Skeletal muscle tissue (tissue), 5 donors: ENCODE data around the gene KRI1. TPM values are rescaled to one million over a fixed set of nuclear protein-coding genes. Genes with fewer than 3 reads are reported as not detected.

Source experiments
- H3K27ac ChIP-seq: one replicate; pipeline ENCODE4 v1.7.0; 2013; ENCODE audit warnings: mild to moderate bottlenecking, low read depth, low read length, inconsistent platforms
- H3K27me3 ChIP-seq, 3 donors: one replicate each; pipeline ENCODE4 v1.7.0; 2013; ENCODE audit warnings: low read length in 3 of 3; ENCODE audit not compliant: control insufficient read depth in 3 of 3, insufficient read depth in 3 of 3
- H3K36me3 ChIP-seq, 3 donors: one replicate each; pipeline ENCODE4 v1.7.0; 2013; ENCODE audit warnings: low read length in 3 of 3; ENCODE audit not compliant: control insufficient read depth in 3 of 3, insufficient read depth in 3 of 3
- H3K4me1 ChIP-seq, 3 donors: one replicate each; pipeline ENCODE4 v1.7.0; 2013; ENCODE audit warnings: low read length in 3 of 3, mild to moderate bottlenecking in 3 of 3; ENCODE audit not compliant: control insufficient read depth in 3 of 3, insufficient read depth in 3 of 3
- H3K4me3 ChIP-seq, 3 donors: one replicate each; pipeline ENCODE4 v1.7.0; 2013; ENCODE audit warnings: low read length in 3 of 3
- H3K9ac ChIP-seq, 3 donors: one replicate each; pipeline ENCODE4 v1.7.0; 2013; ENCODE audit warnings: low read length in 3 of 3, mild to moderate bottlenecking in 3 of 3, moderate library complexity in 2 of 3, low read depth in 1 of 3
- H3K9me3 ChIP-seq, 3 donors: one replicate each; pipeline ENCODE4 v1.7.0; 2013; ENCODE audit warnings: low read length in 3 of 3; ENCODE audit not compliant: control insufficient read depth in 3 of 3
- small RNA-seq: library from RNA; depleted of rRNA; stranded (forward); fragments of <200 nt; gene quantifications from one replicate; pipeline ENCODE3, GENCODE V24; 2014
- total RNA-seq: library from RNA; depleted of rRNA; stranded (reverse); fragments of >200 nt; gene quantifications from one replicate; pipeline ENCODE4 v1.2.3, GENCODE V29; 2014
- donor health status: Osteomylitis.

KRI1 gene
- total RNA-seq, 1 donor from 2014 or later: 5.2 TPM

DNA sequence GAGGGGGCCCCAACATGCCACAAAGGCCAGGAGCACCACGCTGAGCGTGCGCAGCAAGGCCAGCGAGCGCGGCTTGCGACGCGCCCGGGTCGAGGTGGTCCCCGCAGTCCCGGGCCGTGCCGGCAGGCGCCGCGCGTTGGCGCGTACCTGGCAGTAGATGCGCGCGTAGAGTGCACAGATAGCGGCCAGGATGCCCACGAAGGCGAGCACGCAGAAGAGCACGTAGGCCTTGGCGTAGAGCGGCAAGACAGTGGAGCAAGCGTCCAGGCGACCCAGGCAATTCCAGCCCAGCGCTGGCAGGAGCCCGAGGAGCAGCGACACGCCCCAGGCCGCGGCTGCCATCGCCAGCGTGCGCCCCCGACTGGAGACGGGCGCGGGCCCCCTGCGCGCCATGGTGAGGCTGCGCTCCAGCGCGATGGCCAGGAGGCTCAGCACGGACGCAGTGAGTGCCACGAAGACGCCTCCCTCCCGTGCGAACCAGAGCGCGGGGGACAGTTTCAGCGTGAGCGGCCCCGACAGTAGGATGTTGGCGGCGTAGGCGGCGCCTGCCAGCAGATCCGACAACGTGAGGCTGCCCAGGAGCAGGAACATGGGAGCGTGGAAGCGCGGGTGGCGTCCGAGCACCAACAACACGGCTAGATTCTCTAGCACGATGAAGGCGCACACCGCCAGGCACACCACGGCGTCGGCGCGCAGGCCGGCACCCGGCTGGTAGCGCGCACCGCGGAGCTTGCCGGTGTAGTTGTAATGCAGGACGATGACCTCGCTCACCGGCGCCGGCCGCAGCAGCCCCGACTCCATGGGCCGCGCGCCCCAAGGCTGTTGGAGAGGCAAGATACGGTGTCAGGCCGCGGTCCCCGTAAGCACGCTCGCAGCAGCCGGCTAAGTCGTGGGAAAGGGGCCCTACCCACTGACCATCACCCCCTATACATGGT, 51.3 kb downstream of the KRI1 start:
- Histone ChIP-seq H3K9me3 (no peaks in the 10 kb centered on the region), H3K36me3 (no peaks in the 10 kb centered on the region), H3K9ac (no peak overlapping the region), H3K4me3 (no peak overlapping the region), H3K4me1 (peaks cover 0 to 16% (median 12%) of the 10 kb centered on the region in 3 donors), H3K27ac (no peak overlapping the region), H3K27me3 (peaks cover 70 to 79% (median 78%) of the 10 kb centered on the region in 3 donors)

DNA sequence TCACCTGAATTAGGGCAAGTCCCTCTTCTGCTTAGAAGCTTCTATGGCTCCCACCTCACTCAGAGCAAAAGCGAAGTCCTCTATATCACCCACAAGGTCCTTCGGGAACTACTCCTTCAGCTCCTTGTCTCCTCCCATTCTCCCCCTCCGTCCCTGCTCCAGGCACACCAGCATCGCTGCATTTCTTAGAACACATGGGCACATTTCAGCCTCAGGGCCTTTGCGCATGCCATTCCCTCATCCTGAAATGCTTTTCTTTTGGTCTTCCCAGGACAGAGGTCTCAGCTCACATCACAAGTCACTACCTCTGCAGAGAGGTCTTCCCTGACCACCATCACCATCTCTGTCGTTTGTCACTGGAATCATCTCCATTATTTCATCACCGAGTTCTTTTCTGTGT, 52.6 kb downstream of the KRI1 start:
- Histone ChIP-seq H3K4me1 (peaks cover 0 to 14% (median 10%) of the 10 kb centered on the region in 3 donors), H3K27ac (no peak overlapping the region), H3K9me3 (no peaks in the 10 kb centered on the region), H3K27me3 (peaks cover 58 to 67% (median 66%) of the 10 kb centered on the region in 3 donors), H3K9ac (no peak overlapping the region), H3K4me3 (no peak overlapping the region), H3K36me3 (no peaks in the 10 kb centered on the region)

DNA sequence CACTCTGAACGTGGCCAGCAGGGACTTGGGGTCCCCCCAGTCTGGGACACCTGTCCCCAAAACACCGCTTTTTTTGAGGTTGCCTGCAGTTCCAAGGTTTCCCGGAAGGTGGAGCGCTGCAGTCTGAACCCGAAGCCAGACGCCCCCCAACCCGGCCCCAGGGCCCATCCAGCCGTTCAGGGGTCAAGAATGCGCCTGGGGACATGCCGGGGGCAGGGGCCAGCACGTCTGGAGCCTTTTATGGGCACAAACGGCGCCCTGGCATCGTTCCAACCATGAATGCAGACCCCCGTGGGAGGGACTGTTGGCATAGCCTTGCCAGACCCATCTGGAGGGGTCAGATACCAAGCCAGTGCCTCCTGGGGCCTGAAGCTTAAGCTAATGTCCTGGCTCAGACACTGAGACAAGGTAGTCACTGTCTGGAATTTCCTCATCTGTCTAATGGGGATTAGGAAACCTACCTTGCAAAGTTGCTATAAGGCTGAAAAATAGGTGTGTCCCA, 55.5 kb downstream of the KRI1 start:
- peaks cover 33 to 42% (median 40%) of the 10 kb centered on the region in 3 donors for H3K27me3 ChIP-seq
- no peak overlapping the region for H3K4me3 ChIP-seq
- H3K9me3 ChIP-seq: no peaks in the 10 kb centered on the region
- no peak overlapping the region for H3K9ac ChIP-seq
- H3K36me3 ChIP-seq: no peaks in the 10 kb centered on the region
- peaks cover 0 to 3% (median 0%) of the 10 kb centered on the region in 3 donors for H3K4me1 ChIP-seq
- no peak overlapping the region for H3K27ac ChIP-seq

DNA sequence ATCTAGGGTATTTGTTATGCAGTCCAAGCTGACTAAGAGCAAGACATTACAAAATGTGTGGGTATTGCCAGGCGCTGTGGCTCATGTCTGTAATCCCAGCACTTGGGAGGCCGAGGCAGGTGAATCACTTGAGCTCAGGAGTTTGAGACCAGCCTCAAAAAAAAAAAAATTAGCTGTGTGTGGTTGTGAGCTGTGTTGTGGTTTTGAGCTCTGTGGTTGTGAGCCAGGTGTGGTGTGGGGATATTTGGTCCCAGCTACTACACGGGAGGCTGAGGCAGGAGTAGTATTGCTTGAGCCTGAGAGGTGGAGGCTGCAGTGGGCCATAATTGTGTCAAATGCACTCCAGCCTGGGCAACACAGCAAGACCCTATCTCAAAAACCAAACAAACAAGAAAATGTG, 57.1 kb downstream of the KRI1 start:
- Histone ChIP-seq H3K9ac (no peak overlapping the region), H3K27me3 (peaks cover 16 to 27% (median 25%) of the 10 kb centered on the region in 3 donors)

DNA sequence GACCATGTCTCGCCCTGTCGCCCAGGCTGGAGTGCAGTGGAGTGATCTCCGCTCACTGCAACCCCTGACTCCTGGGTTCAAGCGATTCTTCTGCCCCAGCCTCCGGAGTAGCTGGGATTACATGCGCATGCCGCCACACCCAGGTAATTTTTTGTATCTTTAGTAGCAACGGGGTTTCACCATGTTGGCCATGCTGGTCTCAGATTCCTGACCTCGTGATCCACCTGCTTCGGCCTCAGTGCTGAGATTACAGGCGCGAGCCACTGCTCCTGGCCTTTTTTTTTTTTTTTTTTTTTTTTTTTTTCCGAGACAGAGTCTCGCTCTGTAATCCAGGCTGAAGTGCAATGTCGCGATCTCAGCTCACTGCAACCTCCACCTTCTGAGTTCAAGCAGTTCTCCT, 57.8 kb downstream of the KRI1 start:
- no peak overlapping the region for H3K4me3 ChIP-seq
- peaks cover 9 to 21% (median 19%) of the 10 kb centered on the region in 3 donors for H3K27me3 ChIP-seq
- H3K4me1 ChIP-seq: no peaks in the 10 kb centered on the region
- H3K9me3 ChIP-seq: no peaks in the 10 kb centered on the region
- no peak overlapping the region for H3K9ac ChIP-seq
- H3K27ac ChIP-seq: no peak overlapping the region
- no peaks in the 10 kb centered on the region for H3K36me3 ChIP-seq

More for the DNA sequence above, 57.1 kb downstream of the KRI1 start:
- Histone ChIP-seq H3K9me3 (no peaks in the 10 kb centered on the region), H3K36me3 (no peaks in the 10 kb centered on the region), H3K4me3 (no peak overlapping the region), H3K4me1 (no peaks in the 10 kb centered on the region), H3K27ac (no peak overlapping the region)

DNA sequence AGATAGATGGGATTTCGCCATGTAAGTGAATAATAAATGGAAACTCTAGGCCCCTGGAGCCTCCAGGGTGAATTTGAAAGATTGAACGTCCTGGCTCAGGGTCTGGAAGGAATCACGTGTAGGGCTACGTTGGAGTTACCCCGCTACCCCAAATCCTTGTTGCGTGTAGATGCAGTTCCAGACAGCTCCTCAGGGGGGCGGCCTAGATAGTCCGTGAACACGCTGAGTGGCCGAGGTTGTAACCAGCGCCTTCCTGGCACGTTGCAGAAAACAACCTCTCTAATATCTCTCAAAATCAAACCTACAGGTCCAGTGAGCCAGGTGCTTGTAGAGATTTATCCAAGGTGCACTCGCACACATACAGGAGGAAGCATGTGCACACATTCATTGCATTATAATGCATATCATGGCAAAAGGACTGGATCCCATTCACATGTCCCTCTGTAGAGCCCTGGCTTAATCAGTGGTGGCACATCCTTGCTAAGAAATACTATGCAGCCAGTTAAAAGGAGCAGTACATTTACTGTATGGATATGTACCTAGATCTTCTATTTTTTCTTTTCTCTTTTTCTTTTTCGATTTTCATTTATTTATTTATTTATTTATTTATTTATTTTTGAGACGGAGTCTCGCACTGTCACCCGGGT, 60.1 kb downstream of the KRI1 start:
- peaks cover 3 to 12% (median 11%) of the 10 kb centered on the region in 3 donors for H3K27me3 ChIP-seq
- no peak overlapping the region for H3K9ac ChIP-seq
- H3K9me3 ChIP-seq: no peaks in the 10 kb centered on the region
- H3K27ac ChIP-seq: no peak overlapping the region
- H3K4me1 ChIP-seq: peaks cover 4 to 11% (median 5%) of the 10 kb centered on the region in 3 donors
- H3K4me3 ChIP-seq: no peak overlapping the region
- peaks cover 0 to 2% (median 0%) of the 10 kb centered on the region in 3 donors for H3K36me3 ChIP-seq

Small RNA genes lying within 50 kb of the gene (small RNA-seq; reads per million reads assigned to genes)
- not detected for gene MIR1238
- gene RNU7-140P: not detected

Other genes with a start within 250 kb of the KRI1 start
- gene FDX2, start 250.0 kb downstream of the KRI1 start, total RNA-seq: 5.7 TPM
- 3.7 TPM for gene RAVER1, start 232.5 kb downstream of the KRI1 start, total RNA-seq
- 8.4 TPM for gene ICAM3, start 226.4 kb downstream of the KRI1 start, total RNA-seq
- gene TYK2, start 185.4 kb downstream of the KRI1 start, total RNA-seq: 38.1 TPM
- 73.1 TPM for gene CDC37, start 162.5 kb downstream of the KRI1 start, total RNA-seq
- gene PDE4A, start 145.5 kb downstream of the KRI1 start, total RNA-seq: 1.0 TPM
- 60.0 TPM for gene KEAP1, start 62.7 kb downstream of the KRI1 start, total RNA-seq
- gene S1PR5, start 48.6 kb downstream of the KRI1 start, total RNA-seq: 1.6 TPM
- gene ATG4D, start 22.1 kb downstream of the KRI1 start, total RNA-seq: 20.4 TPM
- 16.7 TPM for gene CDKN2D, start 3.0 kb upstream of the KRI1 start, total RNA-seq
- 3.1 TPM for gene AP1M2, start 21.3 kb upstream of the KRI1 start, total RNA-seq
- gene SLC44A2, start 59.5 kb upstream of the KRI1 start, total RNA-seq: 41.2 TPM
- gene ILF3, start 88.3 kb upstream of the KRI1 start, total RNA-seq: 69.4 TPM
- gene QTRT1, start 135.4 kb upstream of the KRI1 start, total RNA-seq: 27.7 TPM
- gene DNM2, start 152.1 kb upstream of the KRI1 start, total RNA-seq: 54.8 TPM